GM19023 (cell line): ENCODE results near the gene GPD1.

Experiments used
- ATAC-seq: cut with Tn5 transposase; IDR thresholded peaks from one replicate; pipeline ENCODE4 v1.9.1; 2021; ENCODE audit warnings: mild to moderate bottlenecking, moderate library complexity; ENCODE audit not compliant: unreplicated experiment

GPD1 gene

GRCh38 chr12:50099302-50100008, 4.4 kb upstream of the GPD1 start:
- ATAC-seq: no peak

GRCh38 chr12:50100561-50100960, 3.2 kb upstream of the GPD1 start:
- ATAC-seq: no peak

GRCh38 chr12:50101663-50102062, 2.1 kb upstream of the GPD1 start:
- no peak for ATAC-seq

- no peak for ATAC-seq
Observed at GRCh38 chr12:50102131-50102531, 1.7 kb upstream of the GPD1 start.

- ATAC-seq: no peak
Observed at GRCh38 chr12:50102646-50103309, 1.0 kb upstream of the GPD1 start.

- no peak for ATAC-seq
Observed at GRCh38 chr12:50103351-50103750, 457 bp upstream of the GPD1 start.

GRCh38 chr12:50104417-50105366, 884 bp downstream of the GPD1 start:
- no peak for ATAC-seq

- no peak for ATAC-seq
Observed at GRCh38 chr12:50105913-50106450, 2.2 kb downstream of the GPD1 start.

GRCh38 chr12:50106907-50107306, 3.1 kb downstream of the GPD1 start:
- no peak for ATAC-seq

- no peak for ATAC-seq
Observed at GRCh38 chr12:50107416-50108268, 3.8 kb downstream of the GPD1 start.

GRCh38 chr12:50109319-50109718, 5.5 kb downstream of the GPD1 start:
- no peak for ATAC-seq

GRCh38 chr12:50110127-50110761, 6.4 kb downstream of the GPD1 start:
- no peak for ATAC-seq

GRCh38 chr12:50110762-50111351, 7.0 kb downstream of the GPD1 start:
- no peak for ATAC-seq

GRCh38 chr12:50111395-50111692, 7.5 kb downstream of the GPD1 start:
- peak; percentile 4 for ATAC-seq

- ATAC-seq: peak; percentile 77
Observed at GRCh38 chr12:50111693-50112455, 8.1 kb downstream of the GPD1 start, which contains the start of gene COX14. Gene COX14, plus strand, starts transcription at chr12:50112236. Its CDS starts 7,808 bp downstream, at chr12:50120044.

- ATAC-seq: no peak
Observed at GRCh38 chr12:50112456-50113218, 8.8 kb downstream of the GPD1 start.

- no peak for ATAC-seq
Observed at GRCh38 chr12:50117057-50117622, 13.3 kb downstream of the GPD1 start.

GRCh38 chr12:50119387-50119786, 15.6 kb downstream of the GPD1 start:
- no peak for ATAC-seq
